Karpas-422 (cell line): Measurements from ENCODE around the gene CLEC2L. TPM values are rescaled to one million over a fixed set of nuclear protein-coding genes. Genes with fewer than 3 reads are reported as not detected.

ENCODE experiments used
- DNase-seq: peaks from one replicate; pipeline ENCODE4 v3.0.0-alpha.2; 2015
- H2AFZ ChIP-seq: fragments of 200-600 bp; sonication (generic); 2 replicates; pipeline ENCODE4 v1.6.1; 2014; ENCODE audit warnings: antibody characterized with exemption, low read length, mixed read lengths
- H3K27ac ChIP-seq: fragments of 200-600 bp; sonication (generic); 2 replicates; pipeline ENCODE4 v1.5.1; 2014; ENCODE audit warnings: mild to moderate bottlenecking, low read length, moderate library complexity
- H3K27me3 ChIP-seq: fragments of 200-600 bp; sonication (generic); 2 replicates; pipeline ENCODE4 v1.6.1; 2014; ENCODE audit warnings: low read length, mixed read lengths
- H3K36me3 ChIP-seq: fragments of 200-600 bp; sonication (generic); 2 replicates; pipeline ENCODE4 v1.6.1; 2014; ENCODE audit warnings: low read length, mixed read lengths; ENCODE audit not compliant: insufficient read depth
- H3K4me1 ChIP-seq: fragments of 200-600 bp; sonication (generic); 2 replicates; pipeline ENCODE4 v1.6.1; 2014; ENCODE audit warnings: mild to moderate bottlenecking, low read length, mixed read lengths
- H3K4me2 ChIP-seq: fragments of 200-600 bp; sonication (generic); 2 replicates; pipeline ENCODE4 v1.6.1; 2014; ENCODE audit warnings: low read length, low read depth, mild to moderate bottlenecking; ENCODE audit not compliant: poor library complexity, severe bottlenecking
- H3K4me3 ChIP-seq: fragments of 200-600 bp; sonication (generic); 2 replicates; pipeline ENCODE4 v1.5.1; 2014; ENCODE audit warnings: mild to moderate bottlenecking, antibody characterized with exemption, low read length, mixed read lengths
- H3K79me2 ChIP-seq: fragments of 200-600 bp; sonication (generic); 2 replicates; pipeline ENCODE4 v1.6.1; 2014; ENCODE audit warnings: mild to moderate bottlenecking, low read length, mixed read lengths
- H3K9ac ChIP-seq: fragments of 200-600 bp; sonication (generic); 2 replicates; pipeline ENCODE4 v1.6.0; 2014; ENCODE audit warnings: low read length
- H3K9me2 ChIP-seq: fragments of 200-600 bp; sonication (generic), shearing (Covaris generic); replicated peaks from 2 replicates; pipeline ENCODE4 v1.6.0; 2014; ENCODE audit warnings: mild to moderate bottlenecking, low read length, moderate library complexity; ENCODE audit not compliant: insufficient read depth
- H3K9me3 ChIP-seq: fragments of 300-700, 200-600 bp; sonication (generic); 2 replicates; pipeline ENCODE4 v1.6.1; 2014; ENCODE audit warnings: low read length, mixed read lengths
- H4K20me1 ChIP-seq: fragments of 200-600 bp; sonication (generic); 2 replicates; pipeline ENCODE4 v1.6.1; 2014; ENCODE audit warnings: mild to moderate bottlenecking, antibody characterized with exemption, low read length, low read depth; ENCODE audit not compliant: insufficient read depth
- total RNA-seq: library from RNA; depleted of rRNA; stranded (reverse); fragments of >200 nt; shearing (Covaris generic); gene quantifications from 2 replicates; pipeline ENCODE4 v1.2.3, GENCODE V29; 2014; ENCODE audit warnings: low replicate concordance

CLEC2L gene
- total RNA-seq, 1 experiment from 2014 or later = not detected

- H3K4me3 ChIP-seq = no peak overlapping the region
- no peaks in the 10 kb centered on the region for H3K36me3 ChIP-seq
Measured at GRCh38 chr7:139525750-139526149, 2.3 kb downstream of the CLEC2L start.

GRCh38 chr7:139526578-139527544 is 3.4 kb downstream of the CLEC2L start:
- Histone ChIP-seq H4K20me1 (no peaks in the 10 kb centered on the region), H3K36me3 (no peaks in the 10 kb centered on the region), H3K4me3 (no peak overlapping the region), H3K9me2 (no peaks in the 10 kb centered on the region), H3K27me3 (no peaks in the 10 kb centered on the region), H3K27ac (no peak overlapping the region), H3K4me1 (no peaks in the 10 kb centered on the region), H3K9ac (no peak overlapping the region), H3K9me3 (no peaks in the 10 kb centered on the region), H3K79me2 (no peaks in the 10 kb centered on the region), H2AFZ (no peak overlapping the region), H3K4me2 (no peak overlapping the region)
- no peak for DNase-seq

More at GRCh38 chr7:139525750-139526149, 2.3 kb downstream of the CLEC2L start:
- no peak overlapping the region for H3K27ac ChIP-seq
- no peaks in the 10 kb centered on the region for H3K9me2 ChIP-seq
- DNase-seq = no peak
- H3K4me1 ChIP-seq = no peaks in the 10 kb centered on the region
- no peak overlapping the region for H3K9ac ChIP-seq
- no peaks in the 10 kb centered on the region for H3K9me3 ChIP-seq
- H2AFZ ChIP-seq = no peak overlapping the region
- H3K27me3 ChIP-seq = no peaks in the 10 kb centered on the region
- H3K4me2 ChIP-seq = no peak overlapping the region
- no peaks in the 10 kb centered on the region for H4K20me1 ChIP-seq
- no peaks in the 10 kb centered on the region for H3K79me2 ChIP-seq

- Histone ChIP-seq H3K4me2 (no peak overlapping the region), H3K27me3 (no peaks in the 10 kb centered on the region), H3K36me3 (no peaks in the 10 kb centered on the region), H3K4me1 (no peaks in the 10 kb centered on the region), H3K9ac (no peak overlapping the region), H3K4me3 (no peak overlapping the region), H2AFZ (no peak overlapping the region), H4K20me1 (no peaks in the 10 kb centered on the region), H3K9me2 (no peaks in the 10 kb centered on the region), H3K27ac (no peak overlapping the region), H3K9me3 (no peaks in the 10 kb centered on the region), H3K79me2 (no peaks in the 10 kb centered on the region)
- no peak for DNase-seq
Measured at GRCh38 chr7:139531094-139531493, 7.6 kb downstream of the CLEC2L start.

GRCh38 chr7:139532636-139533155 is 9.2 kb downstream of the CLEC2L start:
- Histone ChIP-seq H3K4me1 (no peaks in the 10 kb centered on the region), H3K79me2 (no peaks in the 10 kb centered on the region), H3K9me2 (no peaks in the 10 kb centered on the region), H3K36me3 (no peaks in the 10 kb centered on the region), H3K9me3 (no peaks in the 10 kb centered on the region), H3K4me3 (no peak overlapping the region), H3K4me2 (no peak overlapping the region), H3K27ac (no peak overlapping the region), H4K20me1 (no peaks in the 10 kb centered on the region), H3K9ac (no peak overlapping the region), H3K27me3 (no peaks in the 10 kb centered on the region), H2AFZ (no peak overlapping the region)
- DNase-seq = no peak

- no peaks in the 10 kb centered on the region for H3K9me3 ChIP-seq
- no peak overlapping the region for H3K9ac ChIP-seq
- H3K36me3 ChIP-seq = no peaks in the 10 kb centered on the region
- H3K9me2 ChIP-seq = no peaks in the 10 kb centered on the region
- H3K79me2 ChIP-seq = no peaks in the 10 kb centered on the region
- DNase-seq = no peak
- no peaks in the 10 kb centered on the region for H3K4me1 ChIP-seq
- H3K27ac ChIP-seq = no peak overlapping the region
- H4K20me1 ChIP-seq = no peaks in the 10 kb centered on the region
- H3K4me3 ChIP-seq = no peak overlapping the region
- H3K27me3 ChIP-seq = no peaks in the 10 kb centered on the region
- H3K4me2 ChIP-seq = no peak overlapping the region
- no peak overlapping the region for H2AFZ ChIP-seq
Measured at GRCh38 chr7:139534096-139534495, 10.6 kb downstream of the CLEC2L start.

- Histone ChIP-seq H3K9me2 (no peaks in the 10 kb centered on the region), H3K4me2 (no peak overlapping the region), H3K27me3 (no peaks in the 10 kb centered on the region), H2AFZ (no peak overlapping the region), H4K20me1 (no peaks in the 10 kb centered on the region), H3K9me3 (no peaks in the 10 kb centered on the region), H3K79me2 (no peaks in the 10 kb centered on the region), H3K4me1 (no peaks in the 10 kb centered on the region), H3K27ac (no peak overlapping the region), H3K36me3 (no peaks in the 10 kb centered on the region), H3K4me3 (no peak overlapping the region), H3K9ac (no peak overlapping the region)
- DNase-seq = no peak
Measured at GRCh38 chr7:139534966-139535651, 11.6 kb downstream of the CLEC2L start.

- Histone ChIP-seq H3K27ac (no peak overlapping the region), H3K4me2 (no peak overlapping the region), H3K9me3 (no peaks in the 10 kb centered on the region), H3K9ac (no peak overlapping the region), H3K79me2 (no peaks in the 10 kb centered on the region), H4K20me1 (no peaks in the 10 kb centered on the region), H2AFZ (no peak overlapping the region), H3K36me3 (no peaks in the 10 kb centered on the region), H3K4me1 (no peaks in the 10 kb centered on the region), H3K9me2 (no peaks in the 10 kb centered on the region), H3K27me3 (no peaks in the 10 kb centered on the region), H3K4me3 (no peak overlapping the region)
- DNase-seq = no peak
Measured at GRCh38 chr7:139536152-139536551, 12.7 kb downstream of the CLEC2L start.
